Panc1 (cell line): Measurements from ENCODE around the gene PLCG1. TPM values are rescaled to one million over a fixed set of nuclear protein-coding genes. Genes with fewer than 3 reads are reported as not detected.

Source experiments
- ATAC-seq: fragments of 200-7000 bp; cut with Tn5 transposase; 2 replicates; pipeline ENCODE4 v1.9.1; 2020; ENCODE audit warnings: mild to moderate bottlenecking, moderate library complexity
- BruUV-seq: library from RNA; stranded (reverse); fragments of 400-500 nt; replicated peaks from 2 replicates; lab custom pipeline; 2021; lab: Mats Ljungman, UMichigan
- CTCF ChIA-PET: fragments of 300-600 bp; sonication (Branson Sonifier 250); formaldehyde crosslinking; loops from one replicate; lab custom pipeline; 2022; ENCODE audit warnings: antibody characterized with exemption; lab: Charles Lee
- POLR2A ChIA-PET: fragments of 300-600 bp; sonication (Branson Sonifier 250); formaldehyde crosslinking; loops from one replicate; lab custom pipeline; 2022; ENCODE audit warnings: antibody characterized with exemption; lab: Charles Lee
- DNase-seq: peaks from one replicate; pipeline ENCODE4 v3.0.0-alpha.2; 2010; ENCODE audit warnings: low read depth, low spot score
- H3K27ac ChIP-seq: 2 replicates; pipeline ENCODE4 v1.5.1; 2011; ENCODE audit warnings: mild to moderate bottlenecking, low read length, inconsistent platforms
- H3K27me3 ChIP-seq: fragments of 200-500 bp; sonication (Bioruptor generic); 2 replicates; pipeline ENCODE4 v1.6.0; 2014; ENCODE audit warnings: low read length, inconsistent platforms; ENCODE audit not compliant: control insufficient read depth, insufficient read depth
- H3K36me3 ChIP-seq: fragments of 200-500 bp; sonication (Bioruptor generic); 2 replicates; pipeline ENCODE4 v1.5.1; 2014; ENCODE audit warnings: inconsistent platforms, mild to moderate bottlenecking, low read length, moderate library complexity; ENCODE audit not compliant: control insufficient read depth, insufficient read depth
- H3K4me1 ChIP-seq: 2 replicates; pipeline ENCODE4 v1.5.1; 2011; ENCODE audit warnings: inconsistent platforms, mild to moderate bottlenecking, low read length, moderate library complexity; ENCODE audit not compliant: control insufficient read depth, insufficient read depth
- H3K4me3 ChIP-seq, 2 experiments: 2 replicates each; pipeline ENCODE4 v1.5.1; 2011 to 2012; ENCODE audit warnings: low read depth in 2 of 2, low read length in 2 of 2, mild to moderate bottlenecking in 2 of 2, inconsistent platforms in 1 of 2, moderate library complexity in 1 of 2
- H3K9me3 ChIP-seq: fragments of 200-500 bp; sonication (Bioruptor generic); 2 replicates; pipeline ENCODE4 v1.5.1; 2014; ENCODE audit warnings: low read depth, mild to moderate bottlenecking, inconsistent platforms, low read length, moderate library complexity; ENCODE audit not compliant: control insufficient read depth, insufficient read depth
- POLR2AphosphoS5 ChIP-seq: IDR thresholded peaks from 2 replicates; pipeline ENCODE4 v1.6.1; 2012; ENCODE audit warnings: mild to moderate bottlenecking, low read depth, low read length, moderate library complexity
- SIN3A ChIP-seq: IDR thresholded peaks from 2 replicates; pipeline ENCODE4 v1.6.1; 2012; ENCODE audit warnings: low read depth, mild to moderate bottlenecking, low read length, moderate library complexity, borderline replicate concordance; ENCODE audit not compliant: insufficient read depth
- TCF7L2 ChIP-seq: IDR thresholded peaks from 2 replicates; pipeline ENCODE4 v1.6.1; 2011; ENCODE audit warnings: mild to moderate bottlenecking, low read depth, low read length, inconsistent platforms
- in situ Hi-C: cut with HindIII; loops from 2 replicates; pipeline ENCODE4 v1.10.0; 2016; ENCODE audit warnings: low sequenced_read_pairs, low pct_unique_long_range_greater_than_20kb
- intact Hi-C: fragments of 100-400 bp; cut with micrococcal nuclease; formaldehyde crosslinking; loops from one replicate; pipeline ENCODE4 v1.10.0; 2022; ENCODE audit not compliant: unreplicated experiment
- total RNA-seq: library from RNA; stranded (reverse); gene quantifications from one replicate; pipeline ENCODE4 v1.2.1, GENCODE V29; 2021; ENCODE audit not compliant: unreplicated experiment
- TF ChIP-seq, protein P1 (sequence below): fragments of 450-650 bp; IDR thresholded peaks from 2 replicates; pipeline ENCODE4 v1.5.1; 2017; ENCODE audit warnings: mild to moderate bottlenecking
- TF ChIP-seq, protein P2 (sequence below), 2 experiments: IDR thresholded peaks; 2 replicates each; pipeline ENCODE4 v1.6.1; 2011 to 2012; ENCODE audit warnings: low read depth in 2 of 2, control low read depth in 1 of 2, low read length in 1 of 2, mild to moderate bottlenecking in 1 of 2, moderate library complexity in 1 of 2; ENCODE audit not compliant: insufficient read depth in 1 of 2

The PLCG1 gene
- total RNA-seq, 1 experiment from 2014 or later, result 159 TPM

DNA sequence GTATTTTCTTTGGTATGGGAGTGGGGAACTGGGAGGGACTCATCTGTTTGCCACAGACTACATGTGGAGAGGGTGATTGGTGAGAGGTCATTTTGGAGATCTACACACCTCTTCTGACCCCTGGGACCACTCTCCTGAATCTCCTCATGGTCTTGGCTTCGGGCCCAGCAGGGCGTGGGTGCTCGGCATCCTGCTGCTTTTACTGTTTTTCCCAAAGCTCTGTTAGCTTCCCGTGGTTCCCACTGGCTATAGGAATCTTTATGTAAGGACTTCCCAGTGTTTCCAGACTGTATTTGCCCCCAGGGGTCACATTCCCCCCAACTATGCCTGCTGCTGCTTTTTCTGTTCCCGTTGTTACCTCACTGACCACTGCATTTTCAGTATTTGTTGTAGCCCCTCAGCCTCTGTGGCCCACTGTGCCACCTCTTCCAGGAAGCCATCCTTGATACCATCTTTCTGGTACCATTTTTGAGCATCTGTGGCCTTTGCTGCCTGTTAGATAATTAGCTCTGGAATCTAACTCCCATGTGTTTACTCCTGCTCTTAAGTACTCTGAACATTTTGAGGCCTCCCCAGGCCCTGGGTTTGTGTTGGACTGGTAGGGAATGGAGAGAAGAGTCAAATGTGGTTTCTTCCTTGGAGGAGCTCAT, 14.9 kb downstream of the PLCG1 start:
- ChIA-PET CTCF (no interaction called here), POLR2A (no interaction called here)
- intact Hi-C loops, result no loop called here
- ATAC-seq (no peak), DNase-seq (no peak)
- Histone ChIP-seq H3K27ac (no peak overlapping the region), H3K36me3 (no peaks in the 10 kb centered on the region), H3K4me3 (no peak overlapping the region), H3K4me1 (no peaks in the 10 kb centered on the region), H3K27me3 (no peaks in the 10 kb centered on the region), H3K9me3 (no peaks in the 10 kb centered on the region)
- in situ Hi-C loops, result no loop called here
- no TSS peak for BruUV-seq
- TF ChIP-seq SIN3A, result no peak
- TF ChIP-seq, protein P1, sequence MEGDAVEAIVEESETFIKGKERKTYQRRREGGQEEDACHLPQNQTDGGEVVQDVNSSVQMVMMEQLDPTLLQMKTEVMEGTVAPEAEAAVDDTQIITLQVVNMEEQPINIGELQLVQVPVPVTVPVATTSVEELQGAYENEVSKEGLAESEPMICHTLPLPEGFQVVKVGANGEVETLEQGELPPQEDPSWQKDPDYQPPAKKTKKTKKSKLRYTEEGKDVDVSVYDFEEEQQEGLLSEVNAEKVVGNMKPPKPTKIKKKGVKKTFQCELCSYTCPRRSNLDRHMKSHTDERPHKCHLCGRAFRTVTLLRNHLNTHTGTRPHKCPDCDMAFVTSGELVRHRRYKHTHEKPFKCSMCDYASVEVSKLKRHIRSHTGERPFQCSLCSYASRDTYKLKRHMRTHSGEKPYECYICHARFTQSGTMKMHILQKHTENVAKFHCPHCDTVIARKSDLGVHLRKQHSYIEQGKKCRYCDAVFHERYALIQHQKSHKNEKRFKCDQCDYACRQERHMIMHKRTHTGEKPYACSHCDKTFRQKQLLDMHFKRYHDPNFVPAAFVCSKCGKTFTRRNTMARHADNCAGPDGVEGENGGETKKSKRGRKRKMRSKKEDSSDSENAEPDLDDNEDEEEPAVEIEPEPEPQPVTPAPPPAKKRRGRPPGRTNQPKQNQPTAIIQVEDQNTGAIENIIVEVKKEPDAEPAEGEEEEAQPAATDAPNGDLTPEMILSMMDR, result no peak
- TF ChIP-seq TCF7L2, result no peak
- TF ChIP-seq, protein P2, sequence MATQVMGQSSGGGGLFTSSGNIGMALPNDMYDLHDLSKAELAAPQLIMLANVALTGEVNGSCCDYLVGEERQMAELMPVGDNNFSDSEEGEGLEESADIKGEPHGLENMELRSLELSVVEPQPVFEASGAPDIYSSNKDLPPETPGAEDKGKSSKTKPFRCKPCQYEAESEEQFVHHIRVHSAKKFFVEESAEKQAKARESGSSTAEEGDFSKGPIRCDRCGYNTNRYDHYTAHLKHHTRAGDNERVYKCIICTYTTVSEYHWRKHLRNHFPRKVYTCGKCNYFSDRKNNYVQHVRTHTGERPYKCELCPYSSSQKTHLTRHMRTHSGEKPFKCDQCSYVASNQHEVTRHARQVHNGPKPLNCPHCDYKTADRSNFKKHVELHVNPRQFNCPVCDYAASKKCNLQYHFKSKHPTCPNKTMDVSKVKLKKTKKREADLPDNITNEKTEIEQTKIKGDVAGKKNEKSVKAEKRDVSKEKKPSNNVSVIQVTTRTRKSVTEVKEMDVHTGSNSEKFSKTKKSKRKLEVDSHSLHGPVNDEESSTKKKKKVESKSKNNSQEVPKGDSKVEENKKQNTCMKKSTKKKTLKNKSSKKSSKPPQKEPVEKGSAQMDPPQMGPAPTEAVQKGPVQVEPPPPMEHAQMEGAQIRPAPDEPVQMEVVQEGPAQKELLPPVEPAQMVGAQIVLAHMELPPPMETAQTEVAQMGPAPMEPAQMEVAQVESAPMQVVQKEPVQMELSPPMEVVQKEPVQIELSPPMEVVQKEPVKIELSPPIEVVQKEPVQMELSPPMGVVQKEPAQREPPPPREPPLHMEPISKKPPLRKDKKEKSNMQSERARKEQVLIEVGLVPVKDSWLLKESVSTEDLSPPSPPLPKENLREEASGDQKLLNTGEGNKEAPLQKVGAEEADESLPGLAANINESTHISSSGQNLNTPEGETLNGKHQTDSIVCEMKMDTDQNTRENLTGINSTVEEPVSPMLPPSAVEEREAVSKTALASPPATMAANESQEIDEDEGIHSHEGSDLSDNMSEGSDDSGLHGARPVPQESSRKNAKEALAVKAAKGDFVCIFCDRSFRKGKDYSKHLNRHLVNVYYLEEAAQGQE (IDR thresholded peaks at IDR 0.05; ENCODE audit: insufficient read depth in 1 of 2, low read depth in 2 of 2, low read length in 1 of 2), result no peak
- TF ChIP-seq POLR2AphosphoS5, result no peak

DNA sequence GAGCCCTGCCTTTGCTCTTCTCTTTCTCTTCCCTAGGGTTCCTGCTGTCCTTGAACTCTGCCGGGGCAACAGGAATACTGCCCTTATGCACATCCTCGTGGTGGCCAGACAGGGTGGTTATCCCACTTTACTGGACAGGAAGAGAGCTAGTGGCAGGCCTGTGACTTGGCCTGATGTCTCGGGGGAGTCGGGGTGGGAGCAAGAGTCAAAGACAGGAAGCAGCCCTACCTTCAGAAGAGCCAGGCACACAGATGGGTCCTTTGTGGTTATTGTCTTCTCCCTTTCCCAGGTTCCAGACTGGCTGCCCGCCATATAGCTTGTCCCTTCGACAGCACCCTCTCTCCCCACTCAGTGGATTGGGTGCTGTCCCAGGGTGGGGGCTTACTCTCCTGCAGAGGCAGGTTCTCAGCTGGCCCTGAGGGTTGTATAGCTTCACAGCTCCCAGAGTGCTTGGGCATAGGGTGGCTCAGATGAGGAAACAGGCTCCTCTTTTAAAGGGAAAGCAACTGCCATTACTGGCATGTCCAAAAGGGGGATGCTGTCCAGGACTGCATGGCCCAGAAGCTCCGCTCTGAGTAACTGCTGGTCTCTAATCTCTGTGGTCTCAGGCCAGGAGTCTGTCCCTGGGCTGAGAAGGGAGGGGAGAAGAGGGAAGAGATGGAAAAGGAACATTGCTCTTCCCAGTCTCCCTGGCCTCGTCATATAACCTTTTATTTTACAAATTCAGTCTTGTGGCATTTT, 17.3 kb downstream of the PLCG1 start:
- ATAC-seq (no peak), DNase-seq (no peak)
- no peaks in the 10 kb centered on the region for H3K27me3 ChIP-seq
- no TSS peak for BruUV-seq
- in situ Hi-C loops (no loop called here), intact Hi-C loops (no loop called here)
- no peaks in the 10 kb centered on the region for H3K4me1 ChIP-seq
- no peaks in the 10 kb centered on the region for H3K9me3 ChIP-seq
- H3K4me3 ChIP-seq, result no peak overlapping the region
- H3K36me3 ChIP-seq, result no peaks in the 10 kb centered on the region
- ChIA-PET CTCF (no interaction called here), POLR2A (interaction anchor here (0.6 kb wide), 1 partner anchor 16 kb away, joined by 3 read pairs; no protein-coding TSS in a partner anchor)
- no peak overlapping the region for H3K27ac ChIP-seq
- TF ChIP-seq POLR2AphosphoS5, result no peak
- TF ChIP-seq, protein P1, result no peak
- TF ChIP-seq, protein P2 (IDR thresholded peaks at IDR 0.05; ENCODE audit: insufficient read depth in 1 of 2, low read depth in 2 of 2, low read length in 1 of 2), result no peak
- no peak for TF ChIP-seq SIN3A
- no peak for TF ChIP-seq TCF7L2
